GM18861 (cell line): ENCODE results near the gene GCSAM.
A peak's percentile ranks its signal among the peaks of the same experiment; 100 is the strongest.

Experiments
- ATAC-seq: cut with Tn5 transposase; IDR thresholded peaks from one replicate; pipeline ENCODE4 v1.9.1; 2021; ENCODE audit not compliant: unreplicated experiment

The GCSAM gene

DNA sequence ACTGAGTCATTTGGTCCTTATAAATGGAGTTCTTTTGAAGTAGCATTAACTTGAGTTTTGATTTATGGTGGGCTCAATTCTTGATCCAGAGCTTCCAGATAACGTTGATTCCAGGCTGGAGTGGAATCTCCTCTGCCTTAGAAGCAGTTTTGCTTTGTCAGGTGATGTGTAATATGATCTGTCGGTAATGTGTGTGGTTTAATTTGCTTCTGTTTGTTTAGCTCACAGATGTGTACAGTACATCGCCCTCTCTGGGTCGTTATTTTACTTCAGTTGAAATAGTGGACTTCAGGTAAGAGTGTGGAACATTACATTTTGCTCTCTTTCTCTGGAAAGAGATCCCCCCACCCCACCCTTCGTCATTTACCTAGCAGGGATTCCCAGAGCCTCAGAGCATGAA lies 23.7 kb downstream of the GCSAM start:
- no peak for ATAC-seq

DNA sequence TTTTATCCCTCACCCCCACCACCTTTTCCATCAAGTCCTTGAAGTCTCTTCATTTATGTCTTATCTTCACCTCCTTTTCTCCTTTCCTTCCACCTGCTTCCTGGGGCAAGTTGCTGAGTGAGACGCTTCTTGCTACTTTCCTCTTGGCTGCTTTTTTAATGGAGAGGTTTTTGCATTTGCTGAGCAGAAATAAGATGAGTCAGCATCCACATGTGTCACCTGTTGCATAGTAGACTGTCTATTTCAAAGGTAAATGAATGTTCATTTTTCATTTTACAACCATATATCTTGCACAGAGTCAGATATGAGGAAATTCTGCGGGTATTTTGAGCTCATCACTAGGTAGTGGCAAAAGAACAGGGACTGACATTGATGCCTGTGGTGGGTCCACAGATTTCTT lies 28.3 kb downstream of the GCSAM start:
- no peak for ATAC-seq

DNA sequence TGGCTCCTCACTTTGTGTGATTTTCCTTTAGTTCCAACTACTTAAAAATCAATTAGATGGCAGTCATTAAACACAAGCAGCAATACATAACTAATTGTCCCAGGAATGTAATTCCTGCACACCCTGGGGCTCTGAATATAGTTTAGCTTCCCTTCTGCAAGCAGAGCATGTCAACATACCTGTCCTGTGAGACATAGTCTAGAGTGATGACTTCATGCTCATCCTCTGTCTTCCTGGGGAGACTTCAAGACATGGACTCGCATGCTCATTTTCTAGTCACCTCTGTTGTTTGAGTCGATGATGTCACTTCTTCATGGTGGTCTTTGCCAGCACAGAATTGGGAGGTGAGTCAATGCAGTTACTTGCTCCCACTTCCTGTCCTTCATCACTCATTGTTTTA lies 31.1 kb downstream of the GCSAM start:
- ATAC-seq: no peak

DNA sequence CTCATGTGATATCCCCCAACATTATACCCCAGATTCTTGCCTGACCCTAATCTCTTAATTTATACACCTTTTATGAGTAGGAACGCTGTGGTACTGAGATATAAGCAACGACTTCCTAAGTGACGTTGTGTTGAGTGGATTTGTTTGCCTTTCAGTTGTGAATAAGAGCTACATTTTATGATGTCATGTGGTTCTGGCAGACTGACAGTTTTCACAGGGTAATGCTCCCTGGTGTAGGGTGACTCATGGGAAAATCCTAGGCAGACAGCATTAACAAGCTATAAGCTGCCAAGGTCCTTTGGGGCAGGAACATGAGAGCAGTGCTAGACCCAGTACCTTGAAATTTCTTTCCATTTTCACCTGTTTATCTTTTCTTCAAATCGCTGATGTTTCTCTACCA lies 35.7 kb downstream of the GCSAM start:
- ATAC-seq: no peak

DNA sequence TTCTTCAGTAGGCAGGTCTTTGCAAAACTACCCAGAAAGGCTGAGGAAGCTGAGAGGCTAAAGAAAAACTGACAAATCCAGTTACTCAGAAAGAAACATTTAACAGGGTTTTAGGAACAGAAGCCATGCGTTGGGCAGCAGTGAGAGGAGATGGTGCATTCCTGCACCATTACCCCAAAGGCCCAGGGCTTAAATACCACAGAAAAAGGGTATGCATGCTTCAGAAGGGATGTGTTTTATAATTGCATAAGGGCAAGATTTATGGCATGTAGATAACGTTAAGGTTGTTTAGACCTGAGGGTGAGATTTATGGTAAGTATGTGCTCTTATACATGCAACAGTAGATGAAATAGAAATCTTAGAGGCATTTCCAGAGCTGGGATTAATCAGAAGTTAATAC lies 36.9 kb downstream of the GCSAM start:
- no peak for ATAC-seq

DNA sequence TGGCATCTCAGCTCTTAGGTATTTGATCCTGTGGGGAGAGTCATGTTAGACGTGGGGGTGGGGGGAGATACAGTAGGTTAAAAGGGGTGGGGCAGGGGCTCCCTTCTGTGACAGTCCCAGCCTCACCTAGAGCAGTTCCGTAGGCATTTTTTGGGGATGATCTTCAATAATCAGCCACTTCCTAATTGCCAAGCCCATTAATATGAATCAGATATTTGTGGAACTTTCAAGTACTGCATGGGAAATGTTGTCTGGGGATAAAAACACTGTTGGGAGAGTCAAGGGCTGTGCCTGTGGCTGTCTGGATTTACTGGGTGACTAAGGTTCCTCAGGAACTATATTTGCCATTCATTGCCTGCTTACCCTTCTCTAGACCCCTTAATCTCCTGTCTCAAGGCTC lies 37.3 kb downstream of the GCSAM start:
- ATAC-seq: no peak

DNA sequence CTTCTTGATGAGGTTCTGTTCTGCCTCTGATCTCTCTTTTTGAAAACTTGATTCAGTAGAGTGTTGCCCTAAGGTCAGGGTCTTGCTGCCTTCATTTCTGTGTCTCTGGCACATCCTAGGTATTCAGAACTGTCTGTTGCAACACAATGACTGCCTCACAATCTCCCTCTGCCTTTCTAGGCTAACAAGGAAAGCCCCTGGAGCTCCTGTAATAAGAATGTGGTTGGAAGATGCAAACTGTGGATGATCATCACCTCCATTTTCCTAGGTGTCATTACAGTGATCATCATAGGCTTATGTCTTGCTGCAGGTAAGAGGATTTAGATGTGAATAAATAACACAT lies 39.9 kb downstream of the GCSAM start:
- no peak for ATAC-seq

DNA sequence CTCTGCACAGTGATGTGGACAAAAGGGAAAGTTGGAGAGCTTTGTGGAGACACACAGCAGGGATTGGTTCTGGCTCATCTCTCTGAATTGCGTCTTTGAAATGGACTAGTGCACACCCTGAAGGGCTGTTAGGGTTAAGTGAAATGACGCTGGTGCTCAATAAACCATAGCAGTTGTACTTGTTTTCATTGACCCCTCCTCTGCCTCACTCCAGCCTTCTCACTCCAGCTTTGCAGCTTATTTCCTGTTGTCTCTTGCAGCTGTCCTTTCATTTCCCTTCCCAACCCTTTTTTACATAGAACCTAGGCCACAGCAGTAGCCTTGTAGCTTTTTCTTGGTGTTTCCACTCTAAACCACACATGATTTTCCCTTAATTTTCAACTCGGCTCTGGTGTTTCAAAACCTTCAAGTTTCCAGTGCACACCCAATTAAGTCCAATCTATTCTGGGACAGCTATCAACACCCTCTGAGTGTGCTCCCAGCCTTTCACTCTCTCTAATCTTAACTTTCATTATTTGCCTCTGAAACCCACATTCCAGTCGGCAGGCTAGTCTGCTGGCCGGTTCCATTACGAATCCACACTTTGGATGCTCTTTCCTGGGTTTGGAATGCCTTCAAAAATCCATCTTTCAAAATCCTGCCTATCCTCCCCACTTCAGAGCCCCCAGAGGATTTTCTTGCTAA lies 40.4 kb downstream of the GCSAM start:
- ATAC-seq: no peak

DNA sequence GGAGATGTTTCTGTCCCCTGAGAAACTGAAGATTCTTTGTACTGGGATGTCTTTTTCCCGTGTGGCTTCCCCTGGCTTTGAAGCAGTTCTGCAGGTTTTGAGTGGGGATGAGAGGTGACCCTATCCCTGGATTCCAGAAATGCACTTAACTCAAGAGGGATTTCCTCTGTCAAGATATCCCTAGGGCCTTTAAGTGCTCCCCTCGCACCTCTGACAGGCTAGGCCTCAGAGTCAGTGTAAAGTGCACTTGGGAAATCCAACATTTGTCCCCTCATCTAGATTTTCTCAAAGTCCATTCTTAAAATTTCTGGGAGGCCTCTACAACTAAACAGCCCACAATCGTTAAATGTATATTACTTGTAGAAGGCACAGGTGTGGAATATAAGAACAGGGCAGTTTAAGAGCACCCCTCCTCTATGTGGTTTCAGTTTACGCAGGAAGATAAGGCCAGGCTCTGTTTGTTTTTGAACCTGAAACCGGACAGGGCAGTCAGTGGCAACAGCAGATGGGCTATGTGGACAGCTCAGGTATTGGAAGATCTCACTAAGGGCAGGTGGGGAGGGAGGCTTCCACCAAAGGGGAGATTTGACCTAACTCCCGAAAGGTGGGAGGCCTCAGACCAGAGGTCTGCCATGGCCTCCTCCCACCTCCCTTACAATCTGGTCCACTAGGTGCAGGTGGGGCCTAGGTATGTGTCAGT lies 42.0 kb downstream of the GCSAM start:
- ATAC-seq: no peak

DNA sequence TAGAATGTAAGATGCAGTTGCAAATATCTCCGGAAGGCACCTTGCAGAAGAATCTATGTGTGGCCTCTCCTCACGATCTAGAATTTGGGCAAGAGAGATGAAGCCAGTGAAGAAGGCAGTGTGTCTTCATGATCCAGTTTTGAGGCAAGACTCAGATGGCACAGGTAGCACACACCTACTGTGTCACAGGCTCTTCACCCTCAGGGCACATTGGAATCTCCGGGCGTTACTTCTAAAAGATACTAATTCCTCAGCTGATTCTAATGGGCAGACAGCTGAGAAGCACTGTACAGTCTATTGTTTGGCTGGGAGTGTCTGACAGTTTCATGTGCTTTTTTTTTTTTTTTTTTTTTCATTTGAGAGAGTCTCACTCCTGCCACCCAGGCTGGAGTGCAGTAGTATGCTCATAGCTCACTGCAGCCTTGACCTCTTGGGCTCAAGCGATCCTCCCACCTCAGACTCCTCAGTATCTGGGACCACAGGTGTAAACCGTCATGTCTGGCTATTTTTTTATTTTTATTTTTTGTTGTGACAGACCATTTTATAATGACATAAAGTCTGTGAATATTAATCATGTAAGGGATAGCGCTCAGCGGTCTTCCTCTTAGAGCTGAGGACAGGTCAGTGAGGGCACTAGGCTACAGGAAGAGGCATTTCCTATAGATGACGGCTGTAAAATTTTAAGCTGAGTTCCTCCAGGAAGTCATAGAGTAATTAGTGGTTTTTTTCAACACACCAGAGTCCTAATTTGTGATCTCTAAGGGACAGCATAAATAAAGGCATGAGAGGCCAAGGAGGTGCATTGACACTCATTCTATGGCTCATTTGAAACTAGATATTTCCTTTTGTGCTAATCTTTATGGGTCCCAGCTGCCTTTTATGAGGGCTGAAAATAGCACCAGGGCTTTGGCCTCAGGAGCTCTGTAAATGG lies 42.8 kb downstream of the GCSAM start:
- no peak for ATAC-seq

DNA sequence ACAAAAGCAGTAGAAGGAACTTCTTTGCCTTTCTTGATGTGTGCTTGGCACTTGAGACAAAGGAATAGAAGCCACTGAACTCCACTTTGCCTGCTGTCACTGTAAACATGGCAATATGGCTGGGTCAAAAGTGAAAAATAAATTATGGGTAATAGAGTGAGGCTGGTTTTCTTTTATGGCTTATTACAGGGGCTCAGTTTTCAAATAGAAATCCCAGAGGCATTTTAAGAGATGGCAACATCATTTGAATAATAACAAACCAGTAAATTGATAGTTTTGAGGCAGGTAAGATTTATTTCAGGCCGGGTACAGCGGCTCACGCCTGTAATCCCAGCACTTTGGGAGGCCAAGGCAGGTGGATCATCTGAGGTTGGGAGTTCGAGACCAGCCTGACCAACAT lies 44.1 kb downstream of the GCSAM start:
- ATAC-seq: no peak

DNA sequence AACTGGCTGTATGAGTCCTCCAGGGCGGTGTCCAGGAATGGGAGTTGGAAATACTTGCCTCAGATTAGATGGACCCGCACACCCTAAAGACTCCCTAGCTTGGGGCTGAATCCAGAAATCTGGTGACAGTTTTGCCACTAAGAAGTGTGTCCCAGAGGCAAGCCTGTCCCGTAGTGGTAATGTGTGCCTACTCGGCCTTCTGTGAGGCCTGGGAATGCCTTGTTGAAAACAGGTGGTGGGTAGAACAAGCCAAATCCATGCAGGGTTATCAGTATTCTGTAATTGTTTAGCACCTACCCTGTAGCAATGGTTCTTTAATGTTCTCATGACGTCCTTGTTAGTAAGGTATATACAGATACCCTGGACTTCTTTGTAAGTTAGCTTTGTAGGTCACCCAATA lies 45.3 kb downstream of the GCSAM start:
- no peak for ATAC-seq

DNA sequence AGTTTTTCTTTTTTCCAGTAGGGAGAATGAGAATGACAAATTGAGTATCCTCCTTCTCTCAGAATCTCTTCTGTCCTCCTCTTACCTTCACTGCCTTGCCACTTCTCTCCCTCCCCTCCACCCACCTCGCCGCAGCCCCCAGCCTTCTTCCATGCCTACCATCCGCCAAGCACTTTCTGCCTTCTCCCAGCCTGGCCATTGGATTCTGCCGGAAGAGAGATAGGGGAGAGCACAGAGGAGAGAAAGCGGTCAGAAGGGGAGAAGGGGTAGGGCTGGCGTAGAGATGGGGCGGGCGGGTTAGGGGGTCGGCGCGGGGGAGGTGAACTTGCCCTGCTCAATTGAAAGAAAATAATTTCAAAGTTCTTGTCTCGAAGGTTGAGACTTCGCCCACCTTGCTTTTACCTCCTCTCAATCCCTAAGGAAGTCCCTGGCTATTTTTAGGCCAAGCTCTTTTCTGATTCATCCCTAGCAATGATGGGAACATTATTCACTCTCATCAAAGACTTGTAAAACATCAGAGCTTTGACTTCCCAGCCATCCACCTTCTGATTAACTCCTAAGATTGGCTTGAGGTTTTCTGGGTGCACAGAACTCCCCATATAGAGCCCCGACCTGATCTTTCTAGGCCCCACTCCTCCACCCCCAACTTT lies 46.0 kb downstream of the GCSAM start:
- no peak for ATAC-seq

DNA sequence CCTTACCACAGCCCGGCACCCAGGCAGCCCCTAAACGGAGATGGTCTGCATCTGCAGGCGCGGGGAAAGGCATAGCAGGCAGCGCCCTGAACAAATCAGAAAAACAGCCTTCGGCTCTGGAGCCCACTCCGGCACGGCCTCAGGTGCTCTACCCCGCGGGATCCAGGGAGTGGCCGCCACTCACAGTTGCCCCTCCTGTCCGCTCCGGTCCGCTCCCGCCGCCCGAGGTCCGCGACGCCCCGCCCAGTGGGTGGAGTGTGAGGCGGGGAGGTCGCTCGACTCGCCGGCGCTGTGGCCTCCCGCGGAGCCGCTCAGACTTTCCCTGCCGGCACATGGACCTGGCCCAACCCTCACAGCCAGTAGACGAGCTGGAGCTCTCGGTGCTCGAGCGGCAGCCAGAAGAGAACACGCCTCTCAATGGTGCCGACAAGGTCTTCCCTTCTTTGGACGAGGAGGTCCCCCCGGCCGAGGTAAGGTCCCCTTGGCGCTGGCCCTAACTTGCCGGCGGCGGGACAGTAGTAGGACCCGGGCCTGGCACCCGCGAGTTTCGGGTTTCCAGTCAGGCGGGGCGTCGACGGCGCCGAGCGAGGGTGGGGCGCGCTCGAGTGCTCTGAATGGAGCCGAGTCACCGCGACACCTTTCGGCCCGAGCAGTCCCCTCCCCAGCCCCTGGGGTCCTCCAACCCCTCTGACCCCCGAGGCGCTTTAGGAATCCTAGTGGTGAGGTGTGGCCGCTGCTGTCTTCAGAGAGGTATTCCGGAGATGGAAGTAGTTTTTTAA lies 46.8 kb downstream of the GCSAM start, which contains the start of gene C3orf52:
Gene C3orf52 (plus strand): TSS at position 314 of the 779 bp plus-strand sequence. CDS start 19 bp downstream, at position 333.
- ATAC-seq: peak; percentile 67

DNA sequence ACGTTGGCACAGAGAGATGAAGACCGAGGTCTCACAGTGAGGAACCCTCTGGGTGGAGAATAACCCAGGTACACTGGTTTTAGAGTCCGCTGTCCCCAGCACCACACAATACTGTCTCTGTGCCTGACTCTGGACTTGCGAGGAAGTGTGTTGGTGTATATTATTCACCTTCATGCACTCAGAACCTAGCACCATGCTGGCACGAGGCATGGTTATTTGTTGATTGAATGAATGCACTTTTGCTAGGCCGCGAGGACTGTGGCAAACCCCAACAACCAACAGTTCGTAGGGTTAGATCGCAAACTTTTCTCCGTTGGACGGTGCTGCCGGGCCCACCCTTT lies 47.3 kb downstream of the GCSAM start:
- ATAC-seq: no peak

DNA sequence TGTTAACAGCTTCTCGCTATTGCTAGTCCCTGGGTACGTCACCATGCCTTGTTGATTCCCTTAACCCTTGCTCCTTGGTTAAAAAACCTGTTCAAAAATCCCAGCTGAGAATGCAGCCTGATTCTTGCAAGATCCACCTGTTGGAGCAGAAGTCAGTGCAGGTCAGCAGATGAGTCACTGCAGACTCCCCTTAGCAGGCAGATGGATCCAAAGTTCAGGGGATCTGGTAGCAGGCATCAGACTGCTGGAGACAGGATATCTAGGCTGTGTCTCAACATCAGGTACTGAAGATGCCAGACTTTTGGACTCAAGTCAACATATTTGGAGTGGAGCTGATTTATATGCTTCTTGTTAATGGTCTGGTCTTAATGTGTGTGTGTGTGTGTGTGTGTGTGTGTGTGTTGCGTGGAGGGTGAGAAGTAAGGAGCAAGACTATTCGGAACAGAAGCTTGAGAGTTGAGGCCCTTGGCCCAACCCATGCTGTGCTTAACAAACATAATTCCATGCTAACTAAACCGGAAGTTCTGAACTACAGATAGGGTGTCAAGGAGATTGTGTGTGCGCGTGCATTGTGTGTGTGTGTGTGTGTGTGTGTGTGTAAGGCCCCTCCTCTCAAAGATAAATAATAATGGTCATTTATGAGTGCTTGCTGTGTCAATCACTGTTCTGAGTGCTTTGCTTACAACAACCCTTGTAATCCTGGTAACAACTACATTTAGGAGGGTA lies 47.9 kb downstream of the GCSAM start:
- no peak for ATAC-seq

DNA sequence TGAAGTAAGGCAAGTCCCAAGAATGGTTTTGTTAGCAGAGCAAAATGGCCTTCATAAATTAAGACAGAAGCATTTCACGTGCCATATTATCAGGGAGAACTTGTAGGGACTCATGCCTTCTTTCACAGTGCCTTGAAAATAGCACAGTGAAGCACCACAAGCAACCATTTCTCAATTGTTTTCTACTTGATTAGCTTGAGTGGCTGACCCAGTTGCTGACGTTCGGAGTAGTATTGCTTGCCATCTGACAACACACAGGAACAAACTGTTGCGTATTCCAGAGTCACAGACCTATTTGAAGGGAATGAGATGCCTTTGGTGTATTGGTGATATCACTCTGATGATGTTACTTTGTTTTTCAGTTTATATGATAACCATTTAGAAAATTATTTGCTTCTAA lies 49.8 kb downstream of the GCSAM start:
- no peak for ATAC-seq

DNA sequence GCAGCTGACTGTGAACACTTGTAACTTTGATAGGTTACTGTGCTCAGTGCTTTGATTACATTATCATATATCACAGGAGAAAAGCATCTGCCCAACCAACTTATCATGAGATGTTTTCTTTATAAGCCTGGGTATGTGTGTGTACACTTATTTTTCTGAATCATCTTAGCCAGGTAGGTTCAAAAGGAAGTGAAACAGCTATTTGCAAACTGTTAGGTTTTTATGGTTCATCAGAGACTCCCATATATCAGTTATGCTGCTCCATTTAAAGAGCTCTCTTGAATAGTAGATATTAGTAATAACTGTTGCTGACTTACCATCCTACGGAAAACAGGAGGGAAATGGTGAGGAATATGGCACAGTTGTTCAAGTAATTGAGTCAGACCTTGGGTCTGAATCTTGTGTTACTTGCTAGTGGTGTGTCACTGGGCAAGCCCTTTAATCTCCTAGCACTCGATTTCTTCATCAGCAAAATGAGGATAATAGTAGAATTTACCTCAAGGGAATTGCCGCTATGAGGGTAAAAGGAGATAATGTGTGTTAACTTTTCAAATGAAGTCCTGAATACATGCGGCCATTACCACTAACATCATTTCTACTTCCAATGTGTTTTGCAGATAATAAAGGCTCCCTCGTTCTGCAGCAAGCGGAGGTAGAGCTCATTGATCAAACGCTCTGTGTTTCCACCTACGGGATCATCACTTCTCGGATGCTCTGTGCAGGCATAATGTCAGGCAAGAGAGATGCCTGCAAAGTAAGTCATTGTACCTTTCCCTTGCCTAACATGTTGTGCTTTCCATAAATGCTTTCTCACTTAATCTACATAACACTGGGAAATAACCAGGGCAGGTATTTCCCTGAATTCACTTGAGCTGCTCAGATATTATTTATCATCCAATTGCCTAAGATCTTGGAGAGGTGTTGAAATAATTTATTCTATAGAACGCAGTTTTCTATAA lies 54.6 kb downstream of the GCSAM start:
- no peak for ATAC-seq
